Spinal cord (tissue), 10 donors: Measurements from ENCODE around the gene NCKAP5. TPM values are rescaled to one million over a fixed set of nuclear protein-coding genes. Genes with fewer than 3 reads are reported as not detected.
"Not testable (repeated sequence)": the region's sequence is repeated elsewhere in the genome, so short reads cannot be mapped to it uniquely, and the experiment has no call there.

Experiments
- DNase-seq, 6 donors: peaks; one replicate each; pipeline versions ENCODE4 v3.0.0 to v3.0.0-alpha.2; 2013 to 2015; ENCODE audit warnings: low spot score in 6 of 6, low read depth in 4 of 6
- H3K27ac ChIP-seq: one replicate; pipeline ENCODE4 v1.5.1; 2013; ENCODE audit warnings: low read depth, low read length, control low read depth
- H3K27me3 ChIP-seq: one replicate; pipeline ENCODE4 v1.6.1; 2013; ENCODE audit warnings: low read length; ENCODE audit not compliant: control insufficient read depth, insufficient read depth
- H3K36me3 ChIP-seq: one replicate; pipeline ENCODE4 v1.6.1; 2013; ENCODE audit warnings: low read length; ENCODE audit not compliant: control insufficient read depth, insufficient read depth
- H3K4me1 ChIP-seq: one replicate; pipeline ENCODE4 v1.6.1; 2013; ENCODE audit warnings: low read length; ENCODE audit not compliant: control insufficient read depth, insufficient read depth
- H3K4me3 ChIP-seq: one replicate; pipeline ENCODE4 v1.5.1; 2013; ENCODE audit warnings: low read depth, low read length, control low read depth
- H3K9me3 ChIP-seq: one replicate; pipeline ENCODE4 v1.6.1; 2013; ENCODE audit warnings: low read length; ENCODE audit not compliant: control insufficient read depth, insufficient read depth
- WGBS: methylation state at CpG from one replicate; pipeline ENCODE4 v1.1.5; 2013; ENCODE audit warnings: missing lambda C conversion rate; ENCODE audit not compliant: insufficient coverage; 5-methylcytosine and 5-hydroxymethylcytosine counted together
- polyA plus RNA-seq, 2 donors: library from polyadenylated mRNA; unstranded; fragments of 120-200 nt; gene quantifications; one replicate each; pipeline ENCODE4 v1.2.1, GENCODE V29; 2013; ENCODE audit not compliant: insufficient read length in 2 of 2
- total RNA-seq, 2 donors: library from RNA; depleted of rRNA in 1 of 2; stranded (reverse); fragments of 120-200 nt in 1 of 2; fragments of >200 nt in 1 of 2; gene quantifications; one replicate each; pipeline versions ENCODE4 v1.2.3 to v1.2.4, GENCODE V29; 2013 to 2014
- donor health status: healthy.

NCKAP5 gene
- total and polyA plus RNA-seq, 4 donors, result 8.9 to 17.7 (median 11.6) TPM

DNA sequence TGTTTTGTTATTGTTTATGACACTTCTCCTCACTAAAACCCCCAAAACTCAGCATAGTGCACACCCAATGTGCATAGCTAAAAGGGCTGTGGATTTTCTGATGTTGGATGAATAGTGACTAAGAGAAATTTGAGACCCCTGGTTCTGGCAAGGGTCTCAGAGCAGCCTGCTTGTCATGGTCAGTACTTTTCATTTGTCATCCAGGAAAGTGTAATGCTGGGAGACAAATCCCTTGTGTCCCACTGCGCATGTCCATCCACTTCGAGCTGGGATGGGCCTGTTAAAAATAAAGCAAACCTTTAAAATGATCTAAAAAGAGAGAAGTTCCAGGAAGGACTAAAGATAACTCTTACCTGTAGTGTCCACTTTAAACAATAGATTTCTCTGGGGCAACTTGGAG, 851.3 kb downstream of the NCKAP5 start:
- WGBS, result no CpG with 5 or more reads among the region's 2 CpGs
- Histone ChIP-seq H3K27ac (no peak overlapping the region), H3K27me3 (no peaks in the 10 kb centered on the region), H3K9me3 (no peaks in the 10 kb centered on the region), H3K4me3 (no peak overlapping the region), H3K4me1 (peaks cover 3% of the 10 kb centered on the region), H3K36me3 (peaks cover 5% of the 10 kb centered on the region)
- no peak for DNase-seq

DNA sequence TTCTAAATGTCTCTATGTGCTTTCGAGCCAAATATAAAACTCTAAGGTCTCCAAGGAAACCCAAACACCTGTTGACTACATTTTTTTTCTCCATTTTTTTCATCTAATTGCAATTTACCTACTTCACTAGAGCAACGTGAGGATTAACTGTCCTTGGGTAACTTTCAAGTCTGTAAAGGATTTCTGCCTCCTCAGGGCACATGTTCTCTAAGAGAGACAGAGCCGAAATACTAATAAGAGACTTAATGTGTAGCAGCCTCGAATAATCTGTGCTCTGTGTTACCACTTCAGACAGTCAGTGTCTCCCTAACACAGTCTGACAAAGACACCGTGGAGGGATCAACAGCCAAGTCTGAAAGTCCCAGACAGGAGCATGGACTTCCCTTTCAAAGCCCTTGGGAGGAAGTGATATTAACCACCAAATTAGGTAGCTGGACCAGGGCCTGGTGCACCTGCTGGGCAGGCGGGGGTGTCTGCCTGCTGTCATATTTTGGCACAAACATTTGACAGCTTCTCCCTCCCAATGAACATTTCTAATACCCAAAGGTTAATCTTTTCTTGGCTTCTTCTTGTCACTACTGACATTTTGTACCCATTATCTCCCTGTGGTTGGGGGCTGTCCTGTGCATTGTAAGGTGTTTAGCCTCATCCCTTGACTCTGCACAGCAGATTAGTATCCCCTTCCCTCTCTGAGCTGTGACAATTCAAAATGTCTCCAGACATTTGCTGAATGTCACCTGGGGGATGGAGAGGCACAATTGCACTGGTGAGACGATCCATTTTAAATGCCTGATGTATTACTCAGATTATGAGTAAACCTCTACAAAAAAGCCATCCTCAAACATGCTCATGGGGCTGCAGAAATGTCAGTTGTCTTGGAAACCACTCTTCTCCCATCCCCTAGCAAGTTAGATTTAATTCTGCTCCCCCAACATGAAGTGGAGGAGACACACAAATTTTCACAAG, 852.6 kb downstream of the NCKAP5 start:
- Histone ChIP-seq H3K4me3 (no peak overlapping the region), H3K27me3 (no peaks in the 10 kb centered on the region), H3K27ac (no peak overlapping the region), H3K36me3 (peaks cover 5% of the 10 kb centered on the region), H3K9me3 (no peaks in the 10 kb centered on the region), H3K4me1 (peaks cover 3% of the 10 kb centered on the region)
- WGBS, result 40% methylated on average over 1 of the region's 7 CpGs
- peak in 1 of 6 donors; percentile 46 for DNase-seq

DNA sequence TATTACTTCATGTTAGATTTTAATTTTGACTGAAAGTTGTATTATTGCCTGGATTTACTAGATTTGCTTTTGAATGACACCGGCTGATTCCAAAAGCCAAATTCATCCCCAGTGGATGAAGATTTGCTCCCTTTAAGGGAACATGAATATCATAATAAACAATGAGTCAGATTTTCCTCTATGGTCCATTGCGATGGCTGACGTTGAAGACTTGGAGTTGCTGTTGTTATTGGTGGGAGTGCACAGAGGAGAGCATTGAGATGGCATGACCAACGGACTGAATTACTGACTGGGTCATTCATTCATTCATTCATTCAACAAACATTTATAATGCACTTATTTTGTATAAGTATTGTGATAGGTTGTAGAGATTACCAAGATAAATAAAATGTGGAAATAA, 864.9 kb downstream of the NCKAP5 start:
- Histone ChIP-seq H3K9me3 (no peaks in the 10 kb centered on the region), H3K27ac (no peak overlapping the region), H3K4me1 (no peaks in the 10 kb centered on the region), H3K36me3 (peaks cover 2% of the 10 kb centered on the region), H3K27me3 (no peaks in the 10 kb centered on the region), H3K4me3 (no peak overlapping the region)
- DNase-seq, result no peak
- WGBS, result no CpG with 5 or more reads among the region's 4 CpGs

DNA sequence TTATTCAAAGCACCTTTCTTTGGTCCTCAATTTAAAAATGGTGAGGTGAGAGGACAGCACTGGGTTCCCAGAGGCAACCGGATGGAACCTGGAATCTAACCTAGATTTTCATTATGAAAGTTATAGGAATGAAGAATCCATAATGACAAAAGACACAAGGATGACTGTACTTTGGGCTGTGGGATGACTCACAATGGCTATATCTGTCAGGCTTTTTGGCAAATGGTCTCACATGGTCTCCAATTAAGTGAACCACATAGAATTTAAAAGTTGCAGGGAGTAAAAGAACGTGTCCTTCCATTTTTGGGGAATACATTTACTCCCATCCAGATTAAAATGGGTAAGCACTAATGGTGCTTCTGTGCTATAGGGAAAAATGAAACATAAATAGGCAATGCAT, 866.5 kb downstream of the NCKAP5 start:
- peaks cover 3% of the 10 kb centered on the region for H3K4me1 ChIP-seq
- no peak for DNase-seq
- H3K4me3 ChIP-seq, result no peak overlapping the region
- H3K27me3 ChIP-seq, result no peaks in the 10 kb centered on the region
- H3K36me3 ChIP-seq, result no peaks in the 10 kb centered on the region
- no peaks in the 10 kb centered on the region for H3K9me3 ChIP-seq
- WGBS, result 100% methylated on average over 1 of the region's 2 CpGs
- no peak overlapping the region for H3K27ac ChIP-seq

DNA sequence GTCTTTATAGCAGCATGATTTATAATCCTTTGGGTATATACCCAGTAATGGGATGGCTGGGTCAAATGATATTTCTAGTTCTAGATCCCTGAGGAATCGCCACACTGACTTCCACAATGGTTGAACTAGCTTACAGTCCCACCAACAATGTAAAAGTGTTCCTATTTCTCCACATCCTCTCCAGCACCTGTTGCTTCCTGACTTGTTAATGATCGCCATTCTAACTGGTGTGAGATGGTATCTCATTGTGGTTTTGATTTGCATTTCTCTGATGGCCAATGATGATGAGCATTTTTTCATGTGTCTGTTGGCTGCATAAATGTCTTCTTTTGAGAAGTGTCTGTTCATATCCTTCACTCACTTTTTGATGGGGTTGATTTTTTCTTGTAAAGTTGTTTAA, 868.5 kb downstream of the NCKAP5 start:
- H3K27me3 ChIP-seq, H3K36me3 ChIP-seq, H3K27ac ChIP-seq, H3K4me1 ChIP-seq, H3K4me3 ChIP-seq, DNase-seq, H3K9me3 ChIP-seq: not testable (repeated sequence)
- WGBS, result no CpG with 5 or more reads among the region's 2 CpGs

DNA sequence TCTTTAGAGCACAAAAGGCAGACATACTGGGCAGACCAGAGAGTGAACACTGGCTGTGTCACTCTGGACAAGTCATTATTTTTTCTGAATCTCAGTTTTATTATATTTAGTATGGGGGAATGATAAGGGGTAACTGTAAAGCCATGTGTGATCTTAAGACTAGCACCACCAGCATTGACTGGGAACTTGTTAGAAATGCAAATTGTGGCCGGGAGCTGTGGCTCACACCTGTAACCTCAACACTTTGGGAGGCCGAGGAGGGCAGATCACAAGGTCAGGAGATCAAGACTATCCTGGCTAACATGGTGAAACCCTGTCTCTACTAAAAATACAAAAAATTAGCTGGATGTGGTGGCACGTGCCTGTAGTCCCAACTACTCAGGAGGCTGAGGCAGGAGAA, 869.9 kb downstream of the NCKAP5 start:
- not testable (repeated sequence) for DNase-seq, H3K27me3 ChIP-seq

DNA sequence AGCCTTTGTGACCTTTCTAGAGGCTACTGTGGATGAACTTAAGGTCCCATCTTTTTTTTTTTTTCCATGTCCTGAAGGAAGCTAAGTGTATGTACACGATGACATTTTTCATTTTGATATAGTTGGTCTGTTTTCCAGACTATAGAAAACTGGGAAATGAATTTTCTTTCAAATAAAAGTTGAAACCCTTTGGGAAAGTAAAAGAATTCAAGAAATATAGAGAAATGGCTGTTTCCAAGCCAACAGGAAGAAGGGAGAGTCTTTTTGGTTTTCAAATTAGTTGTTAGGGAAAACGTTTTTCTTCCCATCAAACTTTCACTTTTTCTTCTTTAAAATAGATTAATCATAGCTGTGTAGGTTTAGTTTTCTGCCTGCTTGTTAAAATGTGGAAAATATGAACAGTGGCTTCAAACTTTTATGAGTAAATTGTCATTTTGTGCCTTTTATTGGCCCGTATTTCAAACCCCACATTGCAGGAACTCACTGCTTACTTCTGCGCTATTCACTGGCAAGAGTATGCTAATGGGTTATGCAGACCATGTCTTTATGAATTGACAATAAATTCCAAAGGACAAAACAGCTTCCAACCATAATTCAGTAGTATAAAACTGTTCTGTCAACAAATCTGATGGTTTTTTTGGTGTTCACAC, 870.6 kb downstream of the NCKAP5 start:
- DNase-seq, result peak in 1 of 6 donors; percentile 18
- Histone ChIP-seq H3K4me1 (peaks cover 3% of the 10 kb centered on the region), H3K9me3 (no peaks in the 10 kb centered on the region), H3K27ac (no peak overlapping the region), H3K4me3 (no peak overlapping the region), H3K27me3 (no peaks in the 10 kb centered on the region), H3K36me3 (no peaks in the 10 kb centered on the region)
- no CpG with 5 or more reads among the region's 4 CpGs for WGBS

More for the DNA sequence above, 869.9 kb downstream of the NCKAP5 start:
- H3K4me3 ChIP-seq, H3K9me3 ChIP-seq, H3K36me3 ChIP-seq, H3K4me1 ChIP-seq, H3K27ac ChIP-seq: not testable (repeated sequence)
- WGBS, result no CpG with 5 or more reads among the region's 3 CpGs

DNA sequence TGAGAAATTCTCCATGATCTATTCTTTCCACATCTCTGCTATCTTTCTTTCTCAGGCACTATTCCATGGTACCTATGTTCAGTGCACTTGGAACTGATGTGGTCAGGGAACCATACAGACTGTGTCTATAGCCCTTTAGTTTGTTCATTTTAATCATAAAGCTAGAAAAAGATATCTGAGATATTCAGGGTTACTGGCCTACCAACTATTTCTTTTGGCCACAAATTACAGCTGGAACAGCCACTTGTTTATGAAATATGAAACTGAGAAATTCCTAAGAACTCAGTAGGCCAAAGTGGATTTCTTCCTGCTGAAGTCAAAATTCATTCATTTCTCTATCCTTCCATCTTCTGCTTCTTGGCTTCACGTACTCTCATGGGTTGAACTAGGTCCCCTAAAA, 875.4 kb downstream of the NCKAP5 start:
- Histone ChIP-seq H3K36me3 (no peaks in the 10 kb centered on the region), H3K27me3 (no peaks in the 10 kb centered on the region), H3K4me1 (peaks cover 3% of the 10 kb centered on the region), H3K9me3 (no peaks in the 10 kb centered on the region), H3K4me3 (no peak overlapping the region), H3K27ac (no peak overlapping the region)
- no peak for DNase-seq
- WGBS, result no CpG with 5 or more reads among the region's 1 CpG

DNA sequence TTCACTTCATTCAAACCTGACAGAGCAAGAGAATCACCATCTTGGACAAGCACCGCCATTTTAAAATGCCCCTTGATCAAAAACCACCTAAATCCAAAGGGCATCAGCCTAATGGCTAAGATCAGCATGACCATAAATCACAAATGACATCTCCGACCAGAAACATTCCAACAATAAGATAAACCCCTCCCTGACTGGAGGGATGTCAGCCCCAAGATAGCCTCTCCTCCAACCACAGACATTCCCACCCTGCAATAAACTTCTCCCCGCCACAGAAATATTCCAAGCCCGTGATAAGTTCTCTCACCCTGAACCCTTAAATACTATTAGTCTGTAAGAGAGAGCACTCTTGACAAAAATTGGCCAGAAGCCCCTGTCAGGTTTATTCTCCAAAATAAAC, 876.7 kb downstream of the NCKAP5 start:
- H3K4me3 ChIP-seq, result no peak overlapping the region
- 83% methylated on average over 2 of the region's 4 CpGs for WGBS
- H3K27ac ChIP-seq, result no peak overlapping the region
- no peaks in the 10 kb centered on the region for H3K27me3 ChIP-seq
- H3K4me1 ChIP-seq, result no peaks in the 10 kb centered on the region
- DNase-seq, result no peak
- no peaks in the 10 kb centered on the region for H3K36me3 ChIP-seq
- no peaks in the 10 kb centered on the region for H3K9me3 ChIP-seq
